Activated naive CD4-positive, alpha-beta T cell treated with anti-CD3 and anti-CD28 coated beads for 36 hours (primary cell): Measurements from ENCODE around the gene EIF3L. TPM values are rescaled to one million over a fixed set of nuclear protein-coding genes. Genes with fewer than 3 reads are reported as not detected.

Experiments used
- CTCF ChIA-PET: fragments of 350-600 bp; sonication (Branson Sonifier 250); formaldehyde crosslinking; loops from one replicate; lab custom pipeline; 2021; ENCODE audit warnings: antibody characterized with exemption; lab: Charles Lee
- DNase-seq: peaks from one replicate; pipeline ENCODE4 v3.0.0-alpha.2; 2020
- H3K27ac Mint-ChIP-seq: one replicate; pipeline ENCODE4 v1.8.0; 2021; ENCODE audit warnings: mild to moderate bottlenecking, mixed read lengths
- H3K27me3 Mint-ChIP-seq: one replicate; pipeline ENCODE4 v1.8.0; 2021; ENCODE audit warnings: low read depth, mixed read lengths
- H3K36me3 Mint-ChIP-seq: one replicate; pipeline ENCODE4 v1.8.0; 2021; ENCODE audit warnings: low read depth, mixed read lengths
- H3K4me1 Mint-ChIP-seq: one replicate; pipeline ENCODE4 v1.8.0; 2021; ENCODE audit warnings: low read depth, mixed read lengths
- H3K4me3 Mint-ChIP-seq: one replicate; pipeline ENCODE4 v1.8.0; 2021; ENCODE audit warnings: mild to moderate bottlenecking, moderate library complexity, mixed read lengths
- H3K9me3 Mint-ChIP-seq: one replicate; pipeline ENCODE4 v1.8.0; 2021; ENCODE audit warnings: mixed read lengths
- intact Hi-C: fragments of 100-400 bp; cut with micrococcal nuclease; formaldehyde crosslinking; loops from one replicate; pipeline ENCODE4 v1.15.1; 2023
- total RNA-seq, 2 experiments: library from RNA; stranded (reverse); gene quantifications; one replicate each; pipeline ENCODE4 v1.2.3, GENCODE V29; 2021

Gene EIF3L
- total RNA-seq, 2 experiments from 2014 or later, result 776 to 797 TPM

DNA sequence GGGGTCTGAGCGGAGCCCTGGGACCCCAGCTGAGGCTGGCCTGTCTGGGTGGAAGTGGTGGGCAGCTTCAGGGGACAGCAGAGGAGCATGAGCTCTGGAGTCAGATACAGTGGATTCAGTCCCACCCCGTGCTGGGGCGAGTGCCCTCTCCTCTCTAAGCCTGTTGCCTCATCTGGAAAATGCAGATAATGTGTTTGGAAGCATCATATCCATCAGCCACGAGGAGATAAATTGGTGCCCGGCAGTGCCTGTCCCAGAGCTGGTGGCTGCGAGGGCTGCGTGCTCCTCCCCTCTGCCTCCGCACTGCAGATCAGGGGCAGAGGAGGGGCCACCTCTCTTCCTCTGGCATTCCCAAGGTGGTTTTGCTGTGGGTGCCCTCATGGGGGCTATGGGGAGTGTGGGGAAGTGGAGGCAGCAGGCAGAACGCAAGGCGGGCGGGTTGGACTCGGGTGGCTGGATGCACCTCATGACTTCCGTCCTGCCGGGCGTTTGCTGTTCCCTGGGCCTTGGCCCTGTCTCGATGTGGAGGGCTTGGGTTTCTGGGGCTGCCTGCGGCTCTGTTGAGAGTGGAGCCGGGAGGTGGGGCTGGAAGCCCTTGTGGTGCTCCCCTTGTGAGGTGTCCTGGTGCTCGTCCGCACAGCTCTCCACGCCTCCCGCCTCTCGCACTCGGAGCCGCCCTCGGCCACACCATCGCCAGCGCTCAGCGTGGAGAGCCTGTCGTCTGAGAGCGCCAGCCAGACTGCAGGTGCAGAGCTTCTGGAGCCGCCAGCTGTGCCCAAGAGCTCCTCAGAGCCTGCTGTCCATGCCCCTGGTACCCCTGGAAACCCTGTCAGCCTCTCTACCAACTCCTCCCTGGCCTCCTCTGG is 77.8 kb downstream of the EIF3L start:
- CTCF ChIA-PET, result interaction anchor here (0.7 to 3.0 kb wide), 4 partner anchors 21 to 109 kb away, joined by 3 to 7 read pairs (median 4); partner anchors contain the start of gene MICALL1
- no peaks in the 10 kb centered on the region for H3K9me3 Mint-ChIP-seq

DNA sequence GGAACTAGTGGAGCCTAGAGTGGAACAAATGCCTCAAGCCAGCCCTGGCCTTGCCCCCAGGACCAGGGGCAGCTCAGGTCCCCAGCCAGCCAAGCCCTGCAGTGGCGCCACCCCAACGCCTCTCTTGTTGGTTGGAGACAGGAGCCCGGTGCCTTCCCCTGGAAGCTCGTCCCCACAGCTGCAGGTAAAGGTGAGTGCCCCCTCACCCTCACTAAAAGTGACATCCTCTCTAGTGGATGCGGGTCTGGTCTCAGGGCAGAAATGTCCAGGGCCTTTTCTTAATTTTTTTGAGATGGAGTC is 78.4 kb downstream of the EIF3L start:
- no peaks in the 10 kb centered on the region for H3K9me3 Mint-ChIP-seq
- H3K4me3 Mint-ChIP-seq, result no peak overlapping the region
- no peak overlapping the region for H3K27ac Mint-ChIP-seq

More for the DNA sequence above, 77.8 kb downstream of the EIF3L start:
- Mint-ChIP-seq H3K27me3 (no peaks in the 10 kb centered on the region), H3K4me1 (no peaks in the 10 kb centered on the region), H3K36me3 (no peaks in the 10 kb centered on the region), H3K27ac (no peak overlapping the region), H3K4me3 (no peak overlapping the region)
- DNase-seq, result no peak
- intact Hi-C loops, result no loop called here

GRCh38 chr22:37929390-37929789 is 80.2 kb downstream of the EIF3L start:
- Mint-ChIP-seq H3K4me3 (no peak overlapping the region), H3K27ac (no peak overlapping the region), H3K4me1 (peaks cover 12% of the 10 kb centered on the region), H3K9me3 (no peaks in the 10 kb centered on the region), H3K27me3 (no peaks in the 10 kb centered on the region), H3K36me3 (no peaks in the 10 kb centered on the region)
- DNase-seq, result no peak
- CTCF ChIA-PET, result interaction anchor here (1.5 to 2.0 kb wide), 2 partner anchors 24 to 41 kb away, joined by 4 to 10 read pairs; partner anchors contain the start of gene MICALL1
- intact Hi-C loops, result no loop called here

More for the DNA sequence above, 78.4 kb downstream of the EIF3L start:
- intact Hi-C loops, result no loop called here
- Mint-ChIP-seq H3K4me1 (no peaks in the 10 kb centered on the region), H3K27me3 (no peaks in the 10 kb centered on the region), H3K36me3 (no peaks in the 10 kb centered on the region)
- no peak for DNase-seq
- CTCF ChIA-PET, result interaction anchor here (0.7 to 3.0 kb wide), 4 partner anchors 21 to 110 kb away, joined by 3 to 7 read pairs (median 4); partner anchors contain the start of gene MICALL1

DNA sequence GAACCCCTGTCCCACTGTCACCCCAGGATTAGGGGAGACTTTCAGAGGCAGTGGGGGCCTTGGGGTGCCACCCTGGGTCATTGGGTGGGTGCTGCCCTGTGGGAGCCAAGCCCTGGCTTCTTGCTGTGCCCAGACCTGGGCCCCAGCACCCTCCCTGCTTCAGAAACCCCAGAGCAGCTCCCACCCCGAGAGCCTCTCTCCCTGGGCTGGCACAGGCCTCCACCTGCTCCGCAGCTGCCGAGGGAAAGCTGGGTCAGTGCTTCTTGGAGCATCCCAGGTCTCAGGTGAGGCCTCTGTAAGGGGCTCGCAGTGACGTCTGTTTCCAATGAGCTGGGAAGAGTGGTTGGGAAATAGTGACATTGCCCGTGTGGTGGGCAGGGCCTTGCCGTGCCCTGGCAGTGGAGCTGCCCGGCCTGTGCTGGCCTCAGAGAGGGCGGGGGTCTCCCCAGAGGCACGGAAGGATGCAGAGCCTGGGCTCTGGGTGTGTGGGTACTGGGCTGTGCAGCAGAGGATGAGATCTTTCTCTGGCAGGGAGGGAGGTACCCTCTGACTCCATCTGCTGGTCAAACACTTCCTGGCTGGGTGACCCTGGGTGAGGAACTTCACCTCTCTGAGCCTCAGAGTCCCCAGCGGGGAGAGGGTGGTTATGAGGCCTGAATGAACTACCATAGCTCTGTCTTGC is 81.2 kb downstream of the EIF3L start:
- Mint-ChIP-seq H3K9me3 (no peaks in the 10 kb centered on the region), H3K27me3 (no peaks in the 10 kb centered on the region), H3K4me3 (no peak overlapping the region), H3K4me1 (peaks cover 12% of the 10 kb centered on the region), H3K36me3 (no peaks in the 10 kb centered on the region), H3K27ac (no peak overlapping the region)
- DNase-seq, result peak; percentile 42
- CTCF ChIA-PET, result interaction anchor here (1.0 to 5.5 kb wide), 5 partner anchors 11 to 113 kb away, joined by 3 to 39 read pairs (median 4); partner anchors contain the start of genes ANKRD54 and MICALL1
- intact Hi-C loops, result no loop called here

DNA sequence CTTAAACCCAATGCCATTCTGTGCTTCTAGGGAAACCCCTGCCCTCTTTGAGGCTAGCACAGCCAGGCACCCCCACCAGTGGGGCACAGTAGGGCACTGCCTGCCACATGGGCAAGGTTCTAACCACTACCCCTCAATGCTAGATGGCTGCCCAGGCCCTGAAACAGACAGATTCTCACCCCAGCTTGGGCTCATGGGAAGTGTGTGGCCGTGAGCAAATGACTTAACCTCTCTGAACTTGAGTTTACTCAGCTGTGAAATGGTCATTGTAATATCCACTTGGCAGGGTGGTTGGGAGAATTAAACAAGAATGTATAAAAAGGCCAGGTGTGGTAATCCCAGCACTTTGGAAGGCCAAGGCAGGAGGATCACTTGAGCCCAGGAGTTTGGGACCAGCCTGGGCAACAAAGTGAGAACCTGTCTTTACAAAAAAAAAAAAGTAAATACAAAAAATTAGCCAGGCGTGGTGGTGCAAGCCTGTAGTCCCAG is 81.8 kb downstream of the EIF3L start:
- Mint-ChIP-seq H3K9me3 (no peaks in the 10 kb centered on the region), H3K27me3 (no peaks in the 10 kb centered on the region), H3K27ac (no peak overlapping the region), H3K4me1 (peaks cover 12% of the 10 kb centered on the region), H3K36me3 (no peaks in the 10 kb centered on the region), H3K4me3 (no peak overlapping the region)
- CTCF ChIA-PET, result interaction anchor here (0.6 to 5.5 kb wide), 7 partner anchors 11 to 114 kb away, joined by 3 to 39 read pairs (median 4); partner anchors contain the start of genes ANKRD54 and MICALL1
- DNase-seq, result no peak
- intact Hi-C loops, result no loop called here

DNA sequence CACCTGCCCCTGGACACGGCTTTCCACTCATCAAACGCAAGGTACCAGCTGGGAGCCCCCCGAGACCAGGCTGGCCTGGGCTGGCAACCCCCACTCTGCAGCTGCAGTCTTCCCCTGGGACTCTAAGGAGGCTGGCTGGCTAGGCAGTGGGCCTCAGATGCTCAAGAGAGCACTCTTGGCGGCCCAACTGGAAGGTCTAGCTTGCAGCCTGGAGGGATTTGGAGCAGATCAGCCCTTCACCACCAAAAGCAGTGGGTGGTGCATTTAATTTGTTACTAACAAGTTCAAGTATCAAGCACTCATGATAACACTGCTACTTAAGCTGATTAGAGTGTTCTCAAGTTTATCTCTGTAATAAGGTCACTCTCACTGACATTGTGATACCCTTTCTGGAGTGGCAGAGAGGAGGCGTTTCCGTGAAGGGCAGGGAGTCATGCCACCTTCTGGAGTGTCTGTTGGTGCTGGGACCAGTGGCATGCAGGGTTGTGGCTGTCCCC is 82.7 kb downstream of the EIF3L start:
- H3K4me1 Mint-ChIP-seq, result peaks cover 12% of the 10 kb centered on the region
- intact Hi-C loops, result no loop called here

DNA sequence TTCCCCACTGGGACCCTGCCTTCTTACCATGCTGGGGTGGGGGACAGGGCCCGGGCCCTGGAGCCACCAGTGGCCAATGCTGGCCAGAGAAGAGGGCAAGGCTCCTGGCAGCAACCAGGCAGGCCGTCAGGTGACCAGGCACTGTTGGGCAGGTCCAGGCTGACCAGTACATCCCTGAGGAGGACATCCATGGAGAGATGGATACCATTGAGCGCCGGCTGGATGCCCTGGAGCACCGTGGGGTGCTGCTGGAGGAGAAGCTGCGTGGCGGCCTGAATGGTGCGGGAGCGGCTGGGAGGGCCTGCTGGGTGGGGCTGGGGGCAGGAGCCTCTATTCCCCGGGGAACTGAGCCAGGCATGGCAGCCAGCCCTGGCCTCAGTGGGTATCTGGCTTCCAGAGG is 83.2 kb downstream of the EIF3L start:
- H3K4me1 Mint-ChIP-seq, result peaks cover 12% of the 10 kb centered on the region
- H3K4me3 Mint-ChIP-seq, result no peak overlapping the region
- no peaks in the 10 kb centered on the region for H3K9me3 Mint-ChIP-seq
- no peak for DNase-seq
- H3K27me3 Mint-ChIP-seq, result no peaks in the 10 kb centered on the region
- intact Hi-C loops, result no loop called here
- H3K36me3 Mint-ChIP-seq, result no peaks in the 10 kb centered on the region
- CTCF ChIA-PET, result interaction anchor here (1.0 to 5.5 kb wide), 5 partner anchors 14 to 115 kb away, joined by 3 to 39 read pairs (median 4); partner anchors contain the start of gene MICALL1
- H3K27ac Mint-ChIP-seq, result no peak overlapping the region

More for the DNA sequence above, 82.7 kb downstream of the EIF3L start:
- Mint-ChIP-seq H3K9me3 (no peaks in the 10 kb centered on the region), H3K27me3 (no peaks in the 10 kb centered on the region), H3K27ac (no peak overlapping the region), H3K4me3 (no peak overlapping the region), H3K36me3 (no peaks in the 10 kb centered on the region)
- CTCF ChIA-PET, result interaction anchor here (1.0 to 5.5 kb wide), 4 partner anchors 13 to 115 kb away, joined by 3 to 39 read pairs (median 4); partner anchors contain the start of gene MICALL1
- no peak for DNase-seq

GRCh38 chr22:37932821-37933578 is 83.8 kb downstream of the EIF3L start:
- CTCF ChIA-PET, result interaction anchor here (1.0 to 5.5 kb wide), 7 partner anchors 14 to 116 kb away, joined by 3 to 39 read pairs (median 5); partner anchors contain the start of gene MICALL1
- H3K9me3 Mint-ChIP-seq, result no peaks in the 10 kb centered on the region
- no peaks in the 10 kb centered on the region for H3K27me3 Mint-ChIP-seq
- intact Hi-C loops, result no loop called here
- H3K4me1 Mint-ChIP-seq, result peaks cover 12% of the 10 kb centered on the region
- H3K36me3 Mint-ChIP-seq, result peaks cover 2% of the 10 kb centered on the region
- no peak for DNase-seq
- H3K27ac Mint-ChIP-seq, result no peak overlapping the region
- H3K4me3 Mint-ChIP-seq, result no peak overlapping the region

- peak; percentile 94 for DNase-seq
- Mint-ChIP-seq H3K9me3 (no peaks in the 10 kb centered on the region), H3K27ac (peak overlapping the region; percentile 8), H3K27me3 (no peaks in the 10 kb centered on the region), H3K4me3 (no peak overlapping the region), H3K4me1 (peaks cover 12% of the 10 kb centered on the region), H3K36me3 (peaks cover 2% of the 10 kb centered on the region)
- intact Hi-C loops, result loop anchor here (1.0 to 2.0 kb wide), 4 partner anchors 28 to 117 kb away; partner anchors contain the start of gene MICALL1
- CTCF ChIA-PET, result interaction anchor here (0.6 to 5.5 kb wide), 18 partner anchors 10 to 124 kb away, joined by 3 to 39 read pairs (median 5); partner anchors contain the start of genes ANKRD54 and MICALL1
These were observed 84.6 kb downstream of the EIF3L start for GRCh38 chr22:37933711-37934376.
